SU-DHL-6 (cell line): Measurements from ENCODE around the gene CTNND2.

Experiments used
- H2AFZ ChIP-seq: fragments of 200-600 bp; sonication (generic); 2 replicates; pipeline ENCODE4 v1.6.1; 2014; ENCODE audit warnings: low read depth, mild to moderate bottlenecking, moderate library complexity, mixed read lengths, antibody characterized with exemption, low read length; ENCODE audit not compliant: severe bottlenecking
- H3F3A ChIP-seq: fragments of 200-600 bp; shearing (Covaris generic); 2 replicates; pipeline ENCODE4 v1.6.0; 2016; ENCODE audit warnings: antibody characterized with exemption, mild to moderate bottlenecking; ENCODE audit not compliant: insufficient read depth
- H3K27ac ChIP-seq: fragments of 200-600 bp; sonication (generic); 2 replicates; pipeline ENCODE4 v1.5.1; 2016; ENCODE audit warnings: low read depth, mild to moderate bottlenecking, low read length, moderate library complexity, mixed read lengths
- H3K27me3 ChIP-seq: fragments of 200-600 bp; sonication (generic), shearing (Covaris generic); 2 replicates; pipeline ENCODE4 v1.6.0; 2014; ENCODE audit warnings: mild to moderate bottlenecking, low read length
- H3K36me3 ChIP-seq: fragments of 200-600 bp; sonication (generic); 2 replicates; pipeline ENCODE4 v1.6.1; 2014; ENCODE audit warnings: mild to moderate bottlenecking, low read length, mixed read lengths
- H3K4me2 ChIP-seq: fragments of 300-600, 200-600 bp; shearing (Covaris generic), sonication (generic); 2 replicates; pipeline ENCODE4 v1.6.0; 2014; ENCODE audit warnings: low read length, low read depth, mild to moderate bottlenecking; ENCODE audit not compliant: poor library complexity, severe bottlenecking
- H3K4me3 ChIP-seq: fragments of 200-600 bp; sonication (generic); 2 replicates; pipeline ENCODE4 v1.5.1; 2014; ENCODE audit warnings: antibody characterized with exemption, low read length, mild to moderate bottlenecking, mixed read lengths; ENCODE audit not compliant: insufficient read depth, poor library complexity, severe bottlenecking
- H3K79me2 ChIP-seq: fragments of 200-600 bp; sonication (generic); 2 replicates; pipeline ENCODE4 v1.6.1; 2014; ENCODE audit warnings: mild to moderate bottlenecking, low read length, moderate library complexity; ENCODE audit not compliant: insufficient read depth
- H3K9ac ChIP-seq: fragments of 200-600 bp; sonication (generic); 2 replicates; pipeline ENCODE4 v1.7.0; 2014; ENCODE audit warnings: mild to moderate bottlenecking, low read length
- H3K9me2 ChIP-seq: fragments of 200-600 bp; sonication (generic); replicated peaks from 2 replicates; pipeline ENCODE4 v1.6.1; 2014; ENCODE audit warnings: low read length; ENCODE audit not compliant: insufficient read depth
- H3K9me3 ChIP-seq: fragments of 200-600 bp; sonication (generic); 2 replicates; pipeline ENCODE4 v1.6.1; 2014; ENCODE audit warnings: low read length, mixed read lengths; ENCODE audit not compliant: insufficient read depth
- H4K20me1 ChIP-seq: fragments of 200-600 bp; sonication (generic); 2 replicates; pipeline ENCODE4 v1.6.1; 2014; ENCODE audit warnings: low read depth, mild to moderate bottlenecking, antibody characterized with exemption, low read length, moderate library complexity, mixed read lengths
- EZH2phosphoT487 ChIP-seq: fragments of 200-600 bp; sonication (generic), shearing (Covaris generic); conservative IDR thresholded peaks from 2 replicates; pipeline ENCODE4 v1.6.1; 2018; ENCODE audit warnings: mild to moderate bottlenecking, antibody characterized with exemption, low read length, moderate library complexity, mixed read lengths
- TF ChIP-seq, protein P1 (sequence below): fragments of 200-600 bp; sonication (generic); IDR thresholded peaks from one replicate; pipeline ENCODE4 v1.5.1; 2017; ENCODE audit warnings: antibody characterized with exemption, mild to moderate bottlenecking, low read length, moderate library complexity; ENCODE audit not compliant: insufficient read depth, poor library complexity, severe bottlenecking

CTNND2 gene

GRCh38 chr5:11509793-11510192, 394.5 kb downstream of the CTNND2 start:
- Histone ChIP-seq H3K36me3 (no peaks in the 10 kb centered on the region), H3K4me3 (no peak overlapping the region), H4K20me1 (no peaks in the 10 kb centered on the region), H2AFZ (no peak overlapping the region), H3K27ac (no peak overlapping the region), H3K9me3 (no peaks in the 10 kb centered on the region), H3K4me2 (no peak overlapping the region), H3K27me3 (no peaks in the 10 kb centered on the region), H3F3A (no peaks in the 10 kb centered on the region), H3K9ac (no peak overlapping the region), H3K79me2 (no peaks in the 10 kb centered on the region), H3K9me2 (no peaks in the 10 kb centered on the region)
- no peak for TF ChIP-seq EZH2phosphoT487
- TF ChIP-seq, protein P1, sequence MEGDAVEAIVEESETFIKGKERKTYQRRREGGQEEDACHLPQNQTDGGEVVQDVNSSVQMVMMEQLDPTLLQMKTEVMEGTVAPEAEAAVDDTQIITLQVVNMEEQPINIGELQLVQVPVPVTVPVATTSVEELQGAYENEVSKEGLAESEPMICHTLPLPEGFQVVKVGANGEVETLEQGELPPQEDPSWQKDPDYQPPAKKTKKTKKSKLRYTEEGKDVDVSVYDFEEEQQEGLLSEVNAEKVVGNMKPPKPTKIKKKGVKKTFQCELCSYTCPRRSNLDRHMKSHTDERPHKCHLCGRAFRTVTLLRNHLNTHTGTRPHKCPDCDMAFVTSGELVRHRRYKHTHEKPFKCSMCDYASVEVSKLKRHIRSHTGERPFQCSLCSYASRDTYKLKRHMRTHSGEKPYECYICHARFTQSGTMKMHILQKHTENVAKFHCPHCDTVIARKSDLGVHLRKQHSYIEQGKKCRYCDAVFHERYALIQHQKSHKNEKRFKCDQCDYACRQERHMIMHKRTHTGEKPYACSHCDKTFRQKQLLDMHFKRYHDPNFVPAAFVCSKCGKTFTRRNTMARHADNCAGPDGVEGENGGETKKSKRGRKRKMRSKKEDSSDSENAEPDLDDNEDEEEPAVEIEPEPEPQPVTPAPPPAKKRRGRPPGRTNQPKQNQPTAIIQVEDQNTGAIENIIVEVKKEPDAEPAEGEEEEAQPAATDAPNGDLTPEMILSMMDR = no peak

GRCh38 chr5:11507156-11507910, 396.9 kb downstream of the CTNND2 start:
- no peak overlapping the region for H3K27ac ChIP-seq
- no peaks in the 10 kb centered on the region for H3F3A ChIP-seq
- no peaks in the 10 kb centered on the region for H4K20me1 ChIP-seq
- H3K9ac ChIP-seq = no peak overlapping the region
- H2AFZ ChIP-seq = no peak overlapping the region
- no peaks in the 10 kb centered on the region for H3K9me2 ChIP-seq
- no peaks in the 10 kb centered on the region for H3K79me2 ChIP-seq
- H3K36me3 ChIP-seq = no peaks in the 10 kb centered on the region
- no peaks in the 10 kb centered on the region for H3K9me3 ChIP-seq
- no peak overlapping the region for H3K4me3 ChIP-seq
- no peak overlapping the region for H3K4me2 ChIP-seq
- H3K27me3 ChIP-seq = no peaks in the 10 kb centered on the region
- TF ChIP-seq EZH2phosphoT487 = no peak
- TF ChIP-seq, protein P1 = no peak

GRCh38 chr5:11504886-11505193, 399.4 kb downstream of the CTNND2 start:
- TF ChIP-seq, protein P1 = no peak
- no peak for TF ChIP-seq EZH2phosphoT487
- Histone ChIP-seq H3K27me3 (no peaks in the 10 kb centered on the region), H3F3A (no peaks in the 10 kb centered on the region), H3K9me2 (no peaks in the 10 kb centered on the region), H3K4me3 (no peak overlapping the region), H3K27ac (no peak overlapping the region), H4K20me1 (no peaks in the 10 kb centered on the region), H3K9ac (no peak overlapping the region), H2AFZ (no peak overlapping the region), H3K9me3 (no peaks in the 10 kb centered on the region), H3K4me2 (no peak overlapping the region), H3K79me2 (no peaks in the 10 kb centered on the region), H3K36me3 (no peaks in the 10 kb centered on the region)
